AG08395 (cell line): Measurements from ENCODE around the gene NLGN4Y.
"Not testable (repeated sequence)": the region's sequence is repeated elsewhere in the genome, so short reads cannot be mapped to it uniquely, and the experiment has no call there.

Source experiments
- DNase-seq: peaks from one replicate; pipeline ENCODE4 v3.0.0; 2012; ENCODE audit warnings: mixed read lengths, low spot score

The NLGN4Y gene

GRCh38 chrY:14834103-14835060 is 310.1 kb downstream of the NLGN4Y start:
- DNase-seq = no peak

- no peak for DNase-seq
These were observed 313.1 kb downstream of the NLGN4Y start for GRCh38 chrY:14837466-14837865.

- no peak for DNase-seq
These were observed 326.4 kb downstream of the NLGN4Y start for GRCh38 chrY:14850734-14851133.

- no peak for DNase-seq
These were observed 336.1 kb downstream of the NLGN4Y start for GRCh38 chrY:14860448-14860847.

DNA sequence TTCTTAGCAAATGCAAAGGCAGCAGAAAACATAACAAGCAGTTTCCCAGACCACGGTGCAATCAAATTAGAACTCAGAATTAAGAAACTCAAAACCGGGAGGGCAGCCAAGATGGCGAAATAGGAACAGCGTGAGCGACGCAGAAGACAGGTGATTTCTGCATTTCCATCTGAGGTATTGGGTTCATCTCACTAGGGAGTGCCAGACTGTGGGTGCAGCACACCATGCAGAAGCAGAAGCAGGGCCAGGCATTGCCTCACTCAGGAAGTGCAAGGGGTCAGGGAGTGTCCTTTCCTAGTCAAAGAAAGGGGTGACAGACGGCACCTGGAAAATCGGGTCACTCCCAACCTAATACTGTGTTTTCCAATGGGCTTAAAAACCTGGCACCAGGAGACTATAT is 336.7 kb downstream of the NLGN4Y start:
- DNase-seq = not testable (repeated sequence)

- no peak for DNase-seq
These were observed 347.6 kb downstream of the NLGN4Y start for GRCh38 chrY:14871971-14872370.
